HG03460 (cell line): ENCODE data around the gene INAFM2.

Experiments used
- ATAC-seq: cut with Tn5 transposase; IDR thresholded peaks from one replicate; pipeline ENCODE4 v1.9.1; 2021; ENCODE audit not compliant: unreplicated experiment

The INAFM2 gene

GRCh38 chr15:40287505-40287904, 36.0 kb upstream of the INAFM2 start:
- no peak for ATAC-seq

DNA sequence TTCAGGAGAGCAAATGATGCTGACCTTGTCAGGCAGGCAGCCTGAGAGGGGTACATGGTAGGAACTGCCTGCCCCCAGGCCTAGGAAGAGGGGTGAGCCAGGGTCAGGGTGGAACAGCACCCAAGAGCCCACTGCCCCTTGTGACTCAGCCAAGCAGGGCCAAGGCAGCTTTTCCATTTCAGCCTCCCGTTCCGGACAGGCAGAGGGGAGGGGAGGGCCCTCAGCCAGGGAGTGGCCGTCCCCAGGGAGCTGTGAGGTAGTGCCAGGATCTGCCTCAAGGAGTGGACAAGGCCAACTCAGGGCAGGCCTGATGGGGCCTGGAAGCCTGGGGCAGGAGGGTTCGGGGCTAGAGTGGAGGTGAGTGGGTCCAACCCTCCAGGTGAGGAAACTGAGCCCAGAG, 35.5 kb upstream of the INAFM2 start:
- no peak for ATAC-seq

DNA sequence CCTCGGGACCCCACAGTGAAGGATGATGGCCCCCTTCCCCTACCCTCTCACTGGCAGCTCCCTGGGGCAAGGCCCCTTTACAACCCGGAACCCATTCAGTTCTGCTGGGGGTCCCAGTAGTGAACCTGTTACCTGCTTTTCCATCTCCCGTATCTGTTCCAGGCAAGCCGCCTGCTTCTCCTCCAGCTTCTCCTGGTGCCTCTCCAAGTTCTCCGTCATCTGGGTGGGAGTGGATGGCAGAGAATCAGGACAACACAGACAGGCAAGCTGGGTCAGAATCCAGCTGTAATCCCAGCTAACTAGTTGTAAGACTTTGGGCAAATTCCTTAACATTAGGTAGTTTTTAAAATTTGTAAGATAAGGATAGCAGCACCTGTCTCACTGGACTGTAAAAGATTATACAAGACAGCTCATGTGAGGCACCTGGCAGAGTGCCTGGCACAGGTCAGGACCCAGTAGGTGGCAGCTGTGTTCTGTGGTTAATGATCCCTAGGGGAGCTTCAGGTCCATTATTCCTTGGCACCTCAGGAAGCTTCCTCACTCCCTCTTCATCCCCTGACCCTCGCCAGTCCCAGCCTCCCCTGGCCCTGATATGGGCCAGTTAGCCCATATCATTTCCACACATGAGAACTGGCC, 34.2 kb upstream of the INAFM2 start:
- ATAC-seq: no peak

GRCh38 chr15:40290545-40290917, 33.0 kb upstream of the INAFM2 start:
- ATAC-seq: no peak

DNA sequence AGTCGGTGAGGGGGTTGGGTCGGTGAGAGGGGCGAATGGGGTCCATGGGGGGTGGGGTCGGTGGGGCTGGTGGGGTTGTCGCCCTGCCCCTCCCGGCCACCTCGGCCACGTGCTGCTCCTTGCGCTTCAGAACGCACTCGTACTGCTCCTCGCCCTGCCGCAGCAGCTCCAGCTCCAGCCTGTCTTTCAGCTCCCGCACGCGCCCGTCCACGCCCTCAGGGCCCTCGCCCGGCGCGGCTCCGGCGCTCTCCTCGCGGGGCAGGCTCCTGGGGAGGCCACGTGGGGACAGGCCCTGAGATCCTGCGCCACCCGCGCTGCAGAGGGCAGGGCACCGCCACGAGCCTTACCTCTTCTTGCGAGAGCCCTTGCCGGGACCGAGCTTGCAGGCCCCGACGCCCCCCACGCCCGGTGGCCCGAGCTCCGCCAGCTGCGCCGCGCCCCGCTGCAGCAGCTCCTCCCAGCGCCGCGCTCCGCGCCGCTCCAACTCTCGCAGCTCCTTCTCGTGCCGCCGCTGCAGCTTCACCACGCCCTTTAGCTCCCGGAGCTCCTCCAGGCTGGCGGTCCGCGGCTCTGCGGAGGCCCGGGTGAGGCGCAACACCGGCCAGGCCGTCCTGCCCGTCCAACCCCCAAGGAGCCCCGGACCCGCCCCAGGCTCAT, 32.4 kb upstream of the INAFM2 start:
- ATAC-seq: no peak

DNA sequence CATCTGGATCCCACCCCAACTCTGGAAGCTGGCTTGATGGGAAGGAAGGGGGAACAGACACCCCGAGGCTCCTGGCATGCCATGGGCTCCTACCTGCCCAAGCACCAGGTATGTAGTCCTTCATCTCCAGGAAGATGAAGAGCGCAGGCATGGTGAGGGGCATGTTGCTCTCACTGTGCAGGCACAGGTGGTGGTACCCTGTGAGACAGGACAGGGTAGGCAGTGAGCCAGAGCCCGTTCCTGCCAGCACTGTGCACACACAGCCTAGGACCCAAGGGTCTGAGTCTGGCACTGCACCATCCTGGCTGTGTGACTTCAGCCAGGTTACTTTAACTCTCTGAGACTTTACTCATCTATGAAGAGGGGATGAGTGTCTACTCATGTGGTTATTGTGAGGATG, 31.2 kb upstream of the INAFM2 start:
- ATAC-seq: no peak

- ATAC-seq: no peak
Observed at GRCh38 chr15:40293006-40293405, 30.5 kb upstream of the INAFM2 start.

DNA sequence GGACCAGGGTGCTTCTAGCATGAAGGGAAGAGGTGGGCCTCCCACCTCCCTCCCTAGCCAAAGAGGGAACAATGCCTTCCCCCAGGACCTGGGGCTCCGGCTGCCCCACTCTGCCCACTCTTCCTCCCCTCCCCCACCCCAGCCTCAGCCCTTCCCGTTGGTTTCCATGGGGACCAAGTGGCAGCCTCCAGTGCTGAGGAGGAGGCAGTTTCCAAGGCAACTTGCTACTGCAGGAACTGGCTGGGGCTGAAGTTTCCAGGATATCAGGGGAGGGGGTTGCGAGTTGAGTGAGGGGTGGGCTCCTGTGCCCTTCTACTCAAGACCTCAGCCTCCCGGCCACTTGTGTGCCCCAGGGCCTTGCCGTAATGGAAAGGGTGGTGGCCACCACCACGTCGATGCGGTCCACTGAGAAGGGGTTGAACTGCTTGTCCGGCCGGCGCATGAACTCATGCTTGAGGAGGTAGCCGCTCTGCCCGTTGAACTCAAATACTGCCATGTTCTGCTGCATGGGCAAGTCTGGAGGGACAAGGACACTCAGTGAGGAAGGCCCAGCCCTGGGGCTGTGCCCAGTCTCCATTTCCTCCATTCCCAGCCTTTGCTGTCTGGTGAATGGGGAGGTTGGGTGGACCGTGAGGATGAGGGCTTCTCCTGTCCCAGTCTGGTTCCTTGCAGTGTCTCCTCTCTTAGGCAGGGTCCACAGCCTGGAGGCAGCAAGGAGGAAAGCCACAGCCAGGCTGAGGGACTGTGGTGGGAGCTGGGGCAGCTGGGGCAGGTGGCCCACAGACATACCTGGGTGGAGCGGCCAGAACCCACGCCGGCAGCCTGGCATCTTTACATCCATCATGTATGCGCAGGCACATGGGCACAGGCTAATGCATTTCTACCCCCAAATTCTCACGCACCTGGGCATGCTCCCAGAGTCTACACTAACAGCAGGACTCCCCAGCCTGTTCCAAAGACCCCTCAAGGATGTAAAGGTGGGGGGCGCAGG, 29.3 kb upstream of the INAFM2 start:
- ATAC-seq: no peak

- no peak for ATAC-seq
Observed at GRCh38 chr15:40295297-40295696, 28.2 kb upstream of the INAFM2 start.

DNA sequence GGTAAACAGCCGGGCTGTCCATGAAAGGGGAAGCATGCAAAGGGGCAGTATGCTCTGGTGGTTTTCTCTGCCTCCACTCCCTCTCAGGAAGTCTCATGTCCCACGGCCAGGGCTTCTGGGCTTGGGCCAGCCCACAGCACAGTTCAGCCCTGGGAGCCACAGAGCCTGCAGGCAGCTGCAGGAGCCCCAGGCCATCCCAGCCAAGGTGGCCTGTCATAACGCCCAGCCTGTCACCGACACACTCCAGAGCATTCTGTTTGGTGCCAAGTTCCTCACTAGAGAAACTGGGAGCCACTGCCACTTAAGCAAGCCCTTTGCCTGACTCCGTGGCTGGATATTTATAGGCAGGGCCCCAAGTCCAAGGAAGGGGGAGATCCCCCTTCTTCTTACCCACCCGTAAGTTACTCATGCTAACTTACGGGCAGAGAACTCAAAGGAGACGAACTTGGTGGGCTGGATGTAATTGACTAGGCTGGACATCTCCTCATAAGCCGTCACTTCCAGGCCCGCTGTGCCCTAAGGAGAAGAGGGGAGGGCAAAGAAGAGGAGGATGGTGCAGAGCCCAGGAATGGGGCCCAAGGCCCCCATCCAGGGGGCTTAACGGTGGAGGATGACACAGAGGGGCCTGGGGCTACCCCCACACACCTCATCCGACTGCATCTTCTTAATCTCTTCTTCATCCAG, 27.5 kb upstream of the INAFM2 start:
- ATAC-seq: no peak

DNA sequence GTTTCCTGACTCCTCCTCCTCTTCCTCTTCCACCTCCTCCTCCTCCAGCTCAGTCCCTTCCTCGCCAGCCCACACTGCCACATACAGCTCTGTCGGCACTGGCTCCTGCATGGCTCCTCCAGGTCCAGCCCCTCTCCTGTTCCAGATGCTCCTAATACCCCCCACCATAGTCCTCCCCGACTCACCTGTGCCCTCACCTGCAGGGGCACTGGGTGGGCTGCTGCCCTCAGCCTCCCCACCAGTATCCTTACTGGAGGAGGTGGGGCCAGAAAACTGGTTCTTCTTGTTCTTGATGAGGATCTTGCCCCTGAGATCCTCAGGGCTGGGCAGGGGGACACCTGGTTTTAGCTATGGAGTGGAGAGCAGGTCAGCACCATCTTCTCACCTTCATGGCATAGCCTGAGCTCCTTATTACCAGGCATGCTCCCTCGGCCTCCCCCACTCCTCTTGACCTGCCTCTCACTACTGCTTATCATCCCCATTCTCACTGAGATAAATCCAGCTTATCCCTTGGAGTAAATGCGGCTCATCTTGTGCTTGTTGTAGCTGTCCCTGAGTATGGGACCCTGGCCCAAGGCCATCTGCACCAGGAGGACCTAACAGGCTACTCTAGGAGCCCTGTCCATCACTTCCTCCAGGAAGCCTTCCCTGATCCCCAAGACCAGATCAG, 26.8 kb upstream of the INAFM2 start:
- ATAC-seq: no peak

- no peak for ATAC-seq
Observed at GRCh38 chr15:40297356-40297755, 26.1 kb upstream of the INAFM2 start.

DNA sequence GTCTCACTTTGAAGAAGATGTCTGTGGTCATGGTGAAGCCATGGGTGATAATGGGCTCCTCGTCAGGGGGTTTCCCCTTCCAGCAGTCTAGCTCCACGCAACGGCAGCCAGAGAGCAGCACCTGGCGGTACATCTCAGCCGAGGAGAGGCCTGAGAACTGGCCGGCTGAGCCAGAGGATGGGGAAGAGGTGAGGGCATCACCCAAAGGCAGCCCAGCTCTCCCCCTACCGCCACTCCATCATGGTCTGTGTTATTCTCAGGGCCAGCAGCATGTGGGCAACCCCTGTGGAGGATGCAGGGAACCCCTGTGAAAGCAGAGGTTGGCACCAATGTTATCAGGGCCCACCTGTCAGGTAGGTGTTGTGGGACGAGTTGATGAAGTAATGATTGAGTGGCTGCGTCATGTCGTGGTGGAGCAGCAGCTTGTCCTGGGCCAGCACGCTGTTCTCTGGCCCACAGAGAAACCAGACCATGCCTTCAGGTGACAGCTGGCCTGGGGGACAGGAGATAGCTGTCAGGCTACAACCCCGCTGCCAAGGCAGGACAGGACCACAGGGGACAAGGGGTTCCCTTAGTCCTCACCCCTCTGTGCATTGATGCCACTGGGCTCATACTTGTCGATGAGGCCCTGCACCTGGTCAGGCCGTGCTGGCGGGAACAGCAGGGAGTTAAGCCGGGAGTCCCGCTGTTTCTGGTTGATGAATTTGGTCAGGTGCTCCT, 25.1 kb upstream of the INAFM2 start:
- ATAC-seq: no peak

DNA sequence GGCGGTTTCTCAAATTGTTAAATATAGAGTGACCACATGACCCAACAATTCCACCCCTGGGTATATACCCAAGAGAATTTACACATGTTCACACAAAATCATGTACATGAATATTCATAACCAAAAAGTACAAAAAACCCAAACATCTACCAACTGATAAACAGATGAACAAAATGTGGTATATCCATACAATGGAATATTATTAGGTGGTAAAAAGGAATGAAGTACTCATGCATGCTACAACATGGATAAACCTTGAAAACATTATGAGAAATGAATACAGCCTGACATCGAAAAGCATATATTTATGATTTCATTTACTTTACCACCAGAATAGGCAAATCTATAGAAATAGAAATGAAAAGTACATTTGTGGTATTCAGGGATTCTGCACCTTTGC, 23.1 kb upstream of the INAFM2 start:
- no peak for ATAC-seq

DNA sequence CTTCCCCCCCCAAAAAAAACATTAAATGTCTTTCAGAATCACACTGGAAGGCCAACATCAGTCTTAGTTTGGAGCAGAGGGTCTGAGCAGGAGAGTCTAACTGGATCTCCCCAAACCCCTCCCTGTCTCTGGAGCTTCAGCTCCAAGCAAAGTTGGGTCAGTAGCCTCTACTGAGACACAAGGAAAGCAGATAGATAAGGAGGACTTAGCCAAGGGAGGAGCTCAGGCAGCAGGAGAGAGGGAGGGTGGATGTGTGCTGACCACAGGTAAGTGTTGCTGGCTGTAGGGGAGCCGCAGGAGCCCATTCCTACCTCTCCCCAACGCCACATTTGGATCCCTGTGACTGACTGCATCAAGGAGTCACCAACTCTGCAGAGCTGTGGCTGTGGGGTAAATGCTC, 22.7 kb upstream of the INAFM2 start:
- no peak for ATAC-seq

- no peak for ATAC-seq
Observed at GRCh38 chr15:40301467-40302179, 21.9 kb upstream of the INAFM2 start.

DNA sequence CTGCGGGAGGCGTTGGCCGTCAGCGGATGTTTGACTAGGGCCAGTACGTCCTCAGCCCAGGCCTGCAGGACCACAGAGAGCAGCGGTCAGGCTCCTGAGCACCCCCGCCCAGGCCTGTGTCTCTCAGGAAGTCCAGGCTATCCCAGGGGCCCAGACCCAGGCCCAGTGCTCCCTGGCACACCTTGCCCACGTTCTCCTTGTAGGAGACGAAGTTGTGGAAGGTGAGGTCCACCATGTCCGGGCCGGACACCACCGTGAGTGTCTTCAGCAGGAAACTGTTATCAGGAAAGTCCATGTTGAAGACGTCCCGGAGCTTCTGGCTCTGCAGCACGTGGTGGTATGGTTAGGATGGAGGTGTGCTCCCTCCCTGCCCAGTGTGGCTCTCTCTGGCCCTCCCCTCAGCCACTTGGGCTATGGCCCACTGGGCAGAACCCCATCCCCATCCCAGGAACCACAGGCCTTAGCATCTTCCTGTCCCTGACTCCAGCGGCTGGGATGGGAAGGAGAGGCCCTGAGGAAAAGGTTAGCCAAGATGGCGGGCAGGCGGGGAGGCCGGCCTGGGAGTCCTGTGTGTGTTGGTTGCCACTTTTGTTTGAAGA, 21.1 kb upstream of the INAFM2 start:
- no peak for ATAC-seq

GRCh38 chr15:40302981-40303380, 20.5 kb upstream of the INAFM2 start:
- ATAC-seq: no peak

DNA sequence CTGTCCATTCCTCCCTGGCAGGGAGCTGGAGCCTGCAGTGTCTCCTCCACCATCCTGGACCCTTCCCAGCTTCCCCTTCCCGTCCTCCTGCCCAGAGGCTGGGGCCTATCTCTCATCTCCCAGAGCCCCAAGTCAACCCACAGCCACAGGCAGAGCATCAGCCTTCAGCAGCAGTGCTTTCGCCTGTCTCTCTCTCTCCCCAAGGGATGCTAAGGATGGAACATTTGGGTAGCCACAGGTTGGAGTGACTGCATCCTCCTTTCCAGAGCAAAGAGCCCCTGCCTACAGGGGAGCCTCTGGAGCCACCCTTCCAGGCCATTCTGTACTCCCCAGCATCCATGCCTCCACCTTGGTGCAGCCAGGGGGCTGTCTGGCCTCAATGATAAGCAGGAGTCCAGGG, 19.9 kb upstream of the INAFM2 start:
- no peak for ATAC-seq
